Fibroblast of lung (primary cell): ENCODE measurements around the gene THEM4. TPM values are rescaled to one million over a fixed set of nuclear protein-coding genes. Genes with fewer than 3 reads are reported as not detected.

Experiments
- DNase-seq, 2 donors: peaks; one replicate each; pipeline versions ENCODE4 v3.0.0 to v3.0.0-alpha.2; 2010; ENCODE audit warnings: low read depth in 2 of 2
- H2AFZ ChIP-seq: 2 replicates; pipeline ENCODE4 v1.5.1; 2012; ENCODE audit warnings: low read length, control low read depth, inconsistent platforms
- H3K27ac ChIP-seq: 2 replicates; pipeline ENCODE4 v1.5.1; 2011; ENCODE audit warnings: low read length, control low read depth; ENCODE audit not compliant: insufficient read depth
- H3K27me3 ChIP-seq: 2 replicates; pipeline ENCODE4 v1.5.1; 2011; ENCODE audit warnings: mild to moderate bottlenecking, low read length; ENCODE audit not compliant: control insufficient read depth, insufficient read depth
- H3K36me3 ChIP-seq: 2 replicates; pipeline ENCODE4 v1.5.1; 2011; ENCODE audit warnings: low read length; ENCODE audit not compliant: control insufficient read depth, insufficient read depth
- H3K4me1 ChIP-seq: 2 replicates; pipeline ENCODE4 v1.5.1; 2011; ENCODE audit warnings: low read length; ENCODE audit not compliant: control insufficient read depth, insufficient read depth; ENCODE audit errors: extremely low read depth
- H3K4me2 ChIP-seq: 2 replicates; pipeline ENCODE4 v1.5.1; 2011; ENCODE audit warnings: low read length, control low read depth; ENCODE audit not compliant: insufficient read depth; ENCODE audit errors: extremely low read depth
- H3K4me3 ChIP-seq, 4 experiments: fragments of 200-600 bp in 1 of 4; sonication (generic) in 1 of 4; replicated peaks in 1 of 4; 2 replicates each; pipeline ENCODE4 v1.5.1; 2011 to 2016; ENCODE audit warnings: low read length in 4 of 4, low read depth in 3 of 4, mild to moderate bottlenecking in 3 of 4, control low read depth in 2 of 4, inconsistent platforms in 1 of 4, mixed read lengths in 1 of 4; ENCODE audit not compliant: insufficient read depth in 1 of 4; ENCODE audit errors: control extremely low read depth in 1 of 4
- H3K79me2 ChIP-seq: 2 replicates; pipeline ENCODE4 v1.5.1; 2012; ENCODE audit warnings: mild to moderate bottlenecking, low read length, inconsistent platforms; ENCODE audit not compliant: control insufficient read depth, insufficient read depth
- H3K9ac ChIP-seq: 2 replicates; pipeline ENCODE4 v1.5.1; 2011; ENCODE audit warnings: mild to moderate bottlenecking, low read length, control low read depth; ENCODE audit not compliant: insufficient read depth
- H3K9me3 ChIP-seq: 2 replicates; pipeline ENCODE4 v1.5.1; 2012; ENCODE audit warnings: low read depth, low read length; ENCODE audit not compliant: control insufficient read depth, insufficient read depth
- H4K20me1 ChIP-seq: 2 replicates; pipeline ENCODE4 v1.5.1; 2011; ENCODE audit warnings: low read length; ENCODE audit not compliant: control insufficient read depth, insufficient read depth; ENCODE audit errors: extremely low read depth
- EZH2 ChIP-seq: IDR thresholded peaks from 2 replicates; pipeline ENCODE4 v1.5.1; 2012; ENCODE audit warnings: low read length, control low read depth, mild to moderate bottlenecking; ENCODE audit errors: missing control alignments
- polyA plus RNA-seq, 2 donors: library from polyadenylated mRNA; depleted of rRNA in 1 of 2; stranded (reverse) in 1 of 2; unstranded in 1 of 2; fragments of >200 nt; gene quantifications; 2 replicates each; pipeline ENCODE4 v1.2.1, GENCODE V29; 2011 to 2012; ENCODE audit warnings: missing spikeins in 1 of 2
- total RNA-seq: library from RNA; depleted of rRNA; stranded (reverse); fragments of >200 nt; gene quantifications from 2 replicates; pipeline ENCODE4 v1.2.1, GENCODE V29; 2014
- TF ChIP-seq, protein P1 (sequence below), 2 donors: IDR thresholded peaks in 1 of 2; conservative IDR thresholded peaks in 1 of 2; 1 replicate in 1 of 2; 2 replicates in 1 of 2; pipeline ENCODE4 v1.5.1; 2011 to 2012; ENCODE audit warnings: low read length in 2 of 2, control low read depth in 1 of 2, inconsistent platforms in 1 of 2, low read depth in 1 of 2, mild to moderate bottlenecking in 1 of 2

The THEM4 gene
- total and polyA plus RNA-seq, 2 donors (not counting 1 experiment from before 2014, with no cell fraction given) = 6.4 to 18.7 TPM

DNA sequence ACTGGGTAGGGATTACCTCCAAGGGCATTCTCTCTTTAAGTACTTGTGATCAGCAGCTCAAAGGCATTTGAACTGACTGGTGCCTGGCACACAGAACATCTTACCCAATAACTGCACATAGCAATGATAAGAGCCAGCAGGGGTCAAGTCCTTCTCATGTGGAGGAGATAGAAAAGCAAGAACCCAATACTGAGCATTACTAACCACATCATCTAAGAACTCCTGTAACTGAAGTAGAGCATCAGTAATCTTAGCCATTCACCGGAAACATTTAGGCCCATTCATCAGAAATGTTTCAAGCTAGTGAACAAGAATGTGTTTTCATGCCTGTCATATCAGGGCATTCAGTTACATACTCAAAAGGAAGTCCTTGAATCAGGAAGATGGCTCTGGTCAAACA is 33.6 kb upstream of the THEM4 start:
- no peaks in the 10 kb centered on the region for H3K36me3 ChIP-seq
- peaks cover 28% of the 10 kb centered on the region for H3K4me1 ChIP-seq
- H3K79me2 ChIP-seq = no peaks in the 10 kb centered on the region
- peak in 1 of 2 donors; percentile 63 for DNase-seq
- no peak overlapping the region for H3K9ac ChIP-seq
- no peaks in the 10 kb centered on the region for H3K27me3 ChIP-seq
- no peaks in the 10 kb centered on the region for H4K20me1 ChIP-seq
- TF ChIP-seq, protein P1, sequence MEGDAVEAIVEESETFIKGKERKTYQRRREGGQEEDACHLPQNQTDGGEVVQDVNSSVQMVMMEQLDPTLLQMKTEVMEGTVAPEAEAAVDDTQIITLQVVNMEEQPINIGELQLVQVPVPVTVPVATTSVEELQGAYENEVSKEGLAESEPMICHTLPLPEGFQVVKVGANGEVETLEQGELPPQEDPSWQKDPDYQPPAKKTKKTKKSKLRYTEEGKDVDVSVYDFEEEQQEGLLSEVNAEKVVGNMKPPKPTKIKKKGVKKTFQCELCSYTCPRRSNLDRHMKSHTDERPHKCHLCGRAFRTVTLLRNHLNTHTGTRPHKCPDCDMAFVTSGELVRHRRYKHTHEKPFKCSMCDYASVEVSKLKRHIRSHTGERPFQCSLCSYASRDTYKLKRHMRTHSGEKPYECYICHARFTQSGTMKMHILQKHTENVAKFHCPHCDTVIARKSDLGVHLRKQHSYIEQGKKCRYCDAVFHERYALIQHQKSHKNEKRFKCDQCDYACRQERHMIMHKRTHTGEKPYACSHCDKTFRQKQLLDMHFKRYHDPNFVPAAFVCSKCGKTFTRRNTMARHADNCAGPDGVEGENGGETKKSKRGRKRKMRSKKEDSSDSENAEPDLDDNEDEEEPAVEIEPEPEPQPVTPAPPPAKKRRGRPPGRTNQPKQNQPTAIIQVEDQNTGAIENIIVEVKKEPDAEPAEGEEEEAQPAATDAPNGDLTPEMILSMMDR (conservative IDR thresholded peaks at IDR 0.05 in 1 of 2, IDR thresholded peaks at IDR 0.05 in 1 of 2; ENCODE audit: low read depth in 1 of 2, low read length in 2 of 2) = no peak
- TF ChIP-seq EZH2 = no peak
- no peak overlapping the region for H2AFZ ChIP-seq
- no peak overlapping the region for H3K27ac ChIP-seq
- no peak overlapping the region for H3K4me3 ChIP-seq
- no peak overlapping the region for H3K4me2 ChIP-seq
- no peaks in the 10 kb centered on the region for H3K9me3 ChIP-seq

DNA sequence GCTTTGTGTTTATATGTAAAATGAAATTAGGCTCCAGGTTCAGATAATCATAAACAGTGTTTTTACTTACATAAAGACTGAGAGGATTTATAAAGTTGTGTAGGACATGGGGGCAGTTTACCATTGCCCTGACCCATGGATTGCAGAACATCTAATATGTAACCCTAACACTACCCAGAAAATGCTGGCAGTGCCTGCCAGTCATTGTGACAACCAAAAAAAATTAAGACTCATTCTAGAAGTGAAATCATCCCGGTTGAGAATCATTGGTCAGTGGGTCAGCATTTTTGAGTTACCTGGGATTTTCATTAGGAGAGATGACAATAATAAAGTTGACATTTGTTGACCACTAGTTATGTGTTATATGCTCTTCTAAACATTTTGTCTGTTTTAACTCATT is 31.2 kb upstream of the THEM4 start:
- Histone ChIP-seq H3K4me1 (peaks cover 17% of the 10 kb centered on the region), H3K9ac (no peak overlapping the region), H3K27me3 (no peaks in the 10 kb centered on the region), H3K79me2 (no peaks in the 10 kb centered on the region), H3K27ac (peak overlapping the region; percentile 68), H3K4me3 (no peak overlapping the region), H3K36me3 (no peaks in the 10 kb centered on the region), H3K9me3 (no peaks in the 10 kb centered on the region), H2AFZ (no peak overlapping the region), H3K4me2 (no peak overlapping the region), H4K20me1 (no peaks in the 10 kb centered on the region)
- no peak for TF ChIP-seq EZH2
- TF ChIP-seq, protein P1 (conservative IDR thresholded peaks at IDR 0.05 in 1 of 2, IDR thresholded peaks at IDR 0.05 in 1 of 2; ENCODE audit: low read depth in 1 of 2, low read length in 2 of 2) = no peak
- DNase-seq = no peak

DNA sequence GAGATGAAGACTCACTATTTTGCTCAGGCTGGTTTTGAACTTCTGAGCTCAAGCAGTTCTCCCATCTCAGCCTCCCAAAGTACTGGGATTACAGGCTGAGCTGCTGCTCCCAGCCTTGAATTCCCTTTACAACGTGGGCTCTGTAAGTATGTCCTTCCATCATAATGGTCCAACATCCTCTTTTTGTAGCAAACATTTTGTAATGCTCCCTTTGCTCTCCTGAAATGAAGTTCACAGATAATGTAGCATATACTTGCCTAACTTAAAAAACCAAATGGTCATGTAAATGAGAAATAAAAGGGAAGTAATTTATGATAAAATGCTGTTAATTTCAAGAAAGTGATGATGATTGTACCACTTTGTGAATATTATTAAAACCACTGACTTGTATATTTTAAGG is 30.5 kb upstream of the THEM4 start:
- DNase-seq = no peak
- H3K9me3 ChIP-seq = no peaks in the 10 kb centered on the region
- H3K4me3 ChIP-seq = no peak overlapping the region
- H3K27ac ChIP-seq = no peak overlapping the region
- H3K4me2 ChIP-seq = no peak overlapping the region
- TF ChIP-seq, protein P1 (conservative IDR thresholded peaks at IDR 0.05 in 1 of 2, IDR thresholded peaks at IDR 0.05 in 1 of 2; ENCODE audit: low read depth in 1 of 2, low read length in 2 of 2) = no peak
- no peak for TF ChIP-seq EZH2
- no peak overlapping the region for H2AFZ ChIP-seq
- no peaks in the 10 kb centered on the region for H3K79me2 ChIP-seq
- H3K4me1 ChIP-seq = peaks cover 10% of the 10 kb centered on the region
- no peak overlapping the region for H3K9ac ChIP-seq
- H4K20me1 ChIP-seq = no peaks in the 10 kb centered on the region
- H3K27me3 ChIP-seq = no peaks in the 10 kb centered on the region
- no peaks in the 10 kb centered on the region for H3K36me3 ChIP-seq
